GM19455 (cell line): ENCODE measurements around the gene TMSB4X.
"Not testable (repeated sequence)": the region's sequence is repeated elsewhere in the genome, so short reads cannot be mapped to it uniquely, and the experiment has no call there.

Source experiments
- ATAC-seq: cut with Tn5 transposase; IDR thresholded peaks from one replicate; pipeline ENCODE4 v1.9.1; 2021; ENCODE audit not compliant: unreplicated experiment

The TMSB4X gene

DNA sequence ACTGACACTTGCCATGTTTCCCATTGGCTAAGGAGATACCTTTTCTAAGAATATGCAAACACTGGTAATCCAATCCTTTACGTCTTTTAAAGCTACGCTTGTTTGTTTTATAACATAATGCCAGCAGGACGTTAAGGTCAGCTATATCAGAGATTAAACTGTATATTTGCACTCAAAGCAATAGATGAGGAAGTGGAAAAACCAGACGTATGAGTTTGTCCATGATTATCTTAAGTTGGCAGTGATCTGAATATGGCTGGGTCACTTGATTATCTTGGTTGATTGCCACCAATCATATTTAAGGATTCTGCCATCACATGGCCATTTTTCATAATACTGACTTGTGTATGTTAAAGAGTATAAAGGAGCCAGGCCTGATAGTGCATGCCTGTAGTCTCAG, 19.4 kb downstream of the TMSB4X start:
- ATAC-seq: no peak

DNA sequence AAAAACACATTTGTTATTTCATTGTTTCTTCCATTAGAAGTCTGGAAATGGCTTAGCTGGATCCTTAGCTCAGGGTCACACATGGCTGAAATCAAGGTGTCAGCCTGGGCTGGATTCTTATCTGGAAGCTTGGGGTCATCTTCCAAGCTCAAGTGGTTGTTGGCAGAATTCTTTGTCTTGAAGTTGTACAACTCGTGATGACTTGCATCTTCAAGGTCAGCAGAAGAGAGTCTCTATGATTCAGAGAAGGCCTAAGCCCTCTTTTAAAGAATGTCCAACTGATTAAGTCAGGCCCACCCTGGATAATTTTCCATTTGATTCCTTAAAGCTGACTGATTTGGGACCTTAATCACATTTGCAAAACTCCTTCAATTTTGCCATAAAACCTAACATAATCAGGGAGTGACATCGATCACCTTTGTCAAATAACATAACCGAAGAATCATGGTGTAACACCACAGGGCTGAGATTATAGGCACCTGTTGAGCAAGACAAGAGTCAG, 22.1 kb downstream of the TMSB4X start:
- ATAC-seq: no peak

DNA sequence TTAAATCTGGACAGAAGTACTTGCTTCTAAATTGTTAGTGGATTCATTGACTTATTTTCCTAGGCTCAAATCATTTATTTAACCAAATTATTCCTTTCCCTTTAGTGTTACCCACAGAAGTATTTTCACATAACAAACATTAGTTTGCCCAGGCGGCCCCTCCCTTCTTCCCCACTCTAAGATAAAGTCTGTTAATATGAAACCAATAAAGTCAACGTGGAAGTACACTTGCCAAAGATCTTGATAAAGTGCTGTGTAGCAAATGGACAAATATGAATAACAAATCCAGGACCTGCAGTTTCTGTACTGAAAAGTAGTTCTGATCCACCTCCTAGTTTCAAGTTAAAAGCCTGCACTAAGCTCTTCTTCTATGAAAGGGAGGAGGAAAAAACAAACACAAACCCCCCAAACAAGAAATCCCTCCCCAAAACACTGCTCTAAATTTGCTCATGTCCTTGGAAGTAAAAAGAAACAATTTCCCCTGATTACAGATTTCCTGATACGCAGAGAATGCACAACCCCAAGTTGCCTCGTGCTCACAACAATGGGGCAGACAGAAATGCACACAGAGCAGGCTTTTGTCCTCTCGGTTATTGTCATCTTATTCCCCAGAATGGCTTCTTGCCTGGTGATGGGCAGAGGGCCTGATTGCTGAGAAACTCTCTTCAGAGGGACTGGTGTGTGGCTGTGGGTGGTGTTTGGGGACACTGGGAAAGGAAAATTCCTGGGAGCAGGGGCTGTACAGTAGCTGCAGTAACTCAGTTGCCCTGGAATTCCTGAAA, 23.2 kb downstream of the TMSB4X start:
- no peak for ATAC-seq

DNA sequence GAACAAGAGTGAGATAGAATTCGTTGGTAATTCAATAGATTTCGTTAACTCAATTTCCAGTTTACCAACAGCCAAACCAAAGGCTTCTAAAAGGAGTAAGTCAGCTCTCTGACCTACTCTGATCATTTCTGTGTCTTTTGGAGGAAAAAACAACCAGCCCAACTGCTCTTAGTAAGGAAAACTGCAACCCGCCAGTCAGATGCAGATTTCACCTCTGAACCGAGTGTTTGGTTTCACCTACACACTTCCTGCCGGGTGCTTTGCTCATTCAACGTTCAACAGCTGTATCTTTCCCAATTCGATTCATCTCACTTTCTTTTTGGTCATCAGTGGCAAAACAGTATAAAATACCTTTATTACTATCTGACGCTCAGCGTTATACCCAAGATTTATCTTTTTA, 24.5 kb downstream of the TMSB4X start:
- ATAC-seq: peak; percentile 57

DNA sequence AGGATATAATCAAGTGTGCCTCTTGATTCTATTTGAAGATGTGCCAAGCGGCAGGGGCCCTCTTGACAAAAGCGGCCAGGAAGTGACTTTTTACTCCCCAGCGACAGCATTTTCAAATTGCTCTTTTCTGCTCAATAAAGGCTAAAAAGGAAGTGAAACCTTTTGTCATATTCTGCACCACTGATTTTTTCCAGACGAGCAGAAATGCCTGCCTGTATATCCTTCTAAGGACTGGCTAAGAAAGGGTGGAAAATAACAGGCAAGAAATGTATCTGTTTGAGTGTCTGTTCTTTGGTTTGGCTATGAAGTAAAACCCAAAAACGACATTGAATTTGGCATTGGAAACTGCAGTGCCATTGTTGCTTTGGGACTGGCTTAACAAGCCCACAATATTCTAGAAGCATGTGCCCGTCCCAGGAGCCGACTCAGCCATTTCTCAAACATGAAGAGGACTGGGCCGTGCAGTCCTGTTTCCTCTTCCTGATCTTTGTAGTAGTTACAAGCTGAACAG, 25.4 kb downstream of the TMSB4X start:
- no peak for ATAC-seq

DNA sequence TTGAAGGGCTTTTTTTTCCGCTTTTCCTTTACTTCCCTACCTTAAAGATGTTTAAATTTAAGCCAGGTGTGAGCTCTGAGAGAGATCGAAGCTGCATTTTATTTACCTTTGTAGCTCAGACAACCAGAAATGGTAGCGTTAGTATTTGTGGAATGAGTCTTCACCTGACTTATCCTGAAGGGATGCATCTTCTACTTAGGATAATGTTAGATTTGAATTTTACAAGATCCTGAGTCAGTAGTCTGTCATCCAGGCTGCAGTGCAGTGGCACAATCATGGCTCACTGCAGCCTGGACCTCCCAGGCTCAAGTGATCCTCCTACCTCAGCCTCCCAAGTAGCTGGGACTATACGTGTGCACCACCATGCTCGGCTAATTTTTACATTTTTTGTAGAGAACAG, 26.2 kb downstream of the TMSB4X start:
- ATAC-seq: no peak

DNA sequence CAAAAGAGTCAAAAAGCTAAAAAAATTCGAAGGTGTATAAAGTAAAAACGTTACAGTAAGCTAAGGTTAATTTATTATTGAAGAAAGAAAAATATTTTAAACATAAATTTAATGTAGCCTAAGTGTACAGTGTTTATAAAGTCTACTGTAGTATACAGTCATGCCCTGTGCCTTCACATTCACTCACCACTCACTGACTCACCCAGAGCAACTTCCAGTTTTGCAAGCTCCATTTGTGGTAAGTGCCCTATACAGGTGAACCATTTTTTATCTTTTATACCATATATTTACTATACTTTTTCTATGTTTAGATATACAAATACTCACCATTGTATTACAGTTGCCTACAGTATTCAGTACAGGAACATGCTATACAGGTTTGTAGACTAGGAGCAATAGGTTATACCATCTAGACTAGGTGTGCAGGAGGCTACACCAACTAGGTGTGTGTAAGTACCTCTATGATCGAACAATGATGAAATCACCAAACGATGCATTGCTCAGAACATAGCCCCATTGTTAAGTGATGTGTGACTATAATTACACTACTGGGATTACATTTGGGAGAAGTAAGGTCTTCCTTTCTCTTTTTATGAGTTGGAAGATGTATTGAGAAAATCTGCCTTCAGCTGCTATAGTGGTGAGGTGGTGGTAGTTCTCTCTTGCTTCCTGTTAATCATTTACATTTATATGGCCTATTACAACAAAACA, 27.2 kb downstream of the TMSB4X start:
- ATAC-seq: no peak

DNA sequence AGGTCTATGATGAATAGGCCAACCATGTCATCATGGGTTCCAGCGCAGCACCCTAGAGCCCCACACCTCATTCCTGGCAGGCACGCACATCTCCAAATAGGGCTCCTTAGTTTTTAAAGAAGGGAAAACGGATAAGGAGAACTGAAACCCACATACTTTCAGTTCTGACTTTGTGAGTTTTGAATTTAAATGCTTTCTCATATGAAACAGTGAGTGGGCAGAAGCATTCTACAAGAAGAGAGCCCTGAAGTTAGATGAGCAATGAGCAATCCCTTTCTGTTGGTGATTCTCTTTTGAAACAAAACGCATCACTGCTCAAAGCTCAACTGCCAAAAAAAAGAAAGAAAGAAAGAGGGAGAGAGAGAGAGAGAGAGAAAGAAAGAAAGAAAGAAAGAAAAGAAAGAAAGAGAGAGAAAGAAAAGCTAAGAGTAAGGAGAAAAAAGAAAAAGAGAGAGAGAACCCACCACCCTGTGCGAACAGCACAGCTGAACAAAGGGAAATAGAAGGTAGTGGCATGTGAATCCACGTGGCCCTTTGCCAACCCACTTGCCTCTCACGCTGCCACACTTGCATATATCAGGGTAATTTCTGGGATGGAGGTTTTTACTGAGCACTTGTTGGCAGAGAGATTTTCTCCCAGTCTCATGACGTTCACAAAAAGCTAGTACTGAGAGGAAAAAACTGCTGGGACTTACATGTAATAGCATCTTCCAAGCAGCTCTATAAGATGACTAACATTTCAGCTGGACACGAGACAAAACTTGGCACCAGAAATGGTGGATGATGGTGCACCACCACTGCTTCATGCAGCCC, 31.0 kb downstream of the TMSB4X start:
- peak; percentile 53 for ATAC-seq

DNA sequence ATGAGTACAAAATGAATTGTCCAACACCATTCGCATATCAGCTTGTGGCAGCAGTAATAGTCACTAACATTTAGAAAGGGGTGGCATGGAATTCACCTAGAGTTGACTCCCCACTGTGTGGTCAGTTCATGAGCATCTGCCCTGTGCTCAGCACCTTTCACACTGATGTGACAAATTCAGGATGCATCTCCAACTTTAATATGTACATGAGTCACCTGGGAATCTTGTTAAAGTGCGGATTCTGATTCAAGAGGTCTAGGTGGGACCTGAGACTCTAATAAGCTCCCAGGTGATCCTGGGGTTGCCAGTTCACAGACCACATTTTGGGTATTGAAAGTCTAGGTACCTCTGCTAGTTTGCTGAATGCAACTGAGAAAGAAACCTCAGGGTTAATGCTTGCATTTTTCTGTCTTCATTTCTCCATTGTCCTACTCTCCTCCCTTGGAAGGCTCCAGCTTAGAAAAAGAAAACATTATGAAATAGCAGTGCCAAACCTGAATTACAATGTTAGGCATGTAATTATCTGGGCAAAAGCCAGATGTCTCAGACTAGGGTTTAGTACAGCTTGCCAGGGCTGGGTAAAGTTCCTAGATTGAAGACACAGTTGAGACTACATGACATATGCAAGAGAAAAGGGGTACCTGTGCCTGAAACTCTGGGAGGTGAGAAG, 32.7 kb downstream of the TMSB4X start:
- no peak for ATAC-seq

DNA sequence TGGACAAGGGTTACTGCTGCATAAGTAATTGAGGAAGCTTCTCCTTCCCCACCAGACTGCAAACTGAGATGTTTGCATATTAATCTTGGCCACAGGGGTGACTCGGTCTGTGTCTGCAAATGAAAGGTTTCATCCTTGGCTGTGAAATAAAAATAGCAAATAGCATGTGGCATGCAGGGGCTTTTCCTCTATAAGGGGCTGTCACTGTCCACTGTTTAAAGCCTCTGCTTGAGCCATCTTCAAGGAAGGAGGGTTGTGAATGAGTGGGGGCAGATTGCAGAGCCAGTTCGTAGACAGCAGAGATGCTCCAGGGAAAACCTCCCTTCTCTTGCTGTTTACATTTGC, 33.3 kb downstream of the TMSB4X start:
- ATAC-seq: no peak

DNA sequence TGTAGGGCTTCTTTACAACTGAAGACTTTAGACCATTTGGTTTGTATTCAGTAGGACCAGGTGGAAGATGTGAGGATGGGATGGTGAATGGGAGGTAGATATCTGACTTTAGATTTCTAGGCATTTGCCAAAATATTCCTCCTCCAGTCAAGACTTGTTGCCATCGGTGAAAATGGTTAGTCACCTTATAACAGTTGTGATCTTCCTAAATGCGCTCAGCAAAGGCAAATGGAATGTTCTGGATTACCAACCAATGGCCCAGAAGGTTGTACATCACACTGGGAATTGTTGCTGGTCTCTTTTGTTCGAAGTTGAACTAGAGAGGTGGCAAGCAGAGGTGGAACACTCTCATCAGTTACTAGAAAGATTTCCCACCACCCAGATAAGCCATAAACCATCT, 33.9 kb downstream of the TMSB4X start:
- no peak for ATAC-seq

DNA sequence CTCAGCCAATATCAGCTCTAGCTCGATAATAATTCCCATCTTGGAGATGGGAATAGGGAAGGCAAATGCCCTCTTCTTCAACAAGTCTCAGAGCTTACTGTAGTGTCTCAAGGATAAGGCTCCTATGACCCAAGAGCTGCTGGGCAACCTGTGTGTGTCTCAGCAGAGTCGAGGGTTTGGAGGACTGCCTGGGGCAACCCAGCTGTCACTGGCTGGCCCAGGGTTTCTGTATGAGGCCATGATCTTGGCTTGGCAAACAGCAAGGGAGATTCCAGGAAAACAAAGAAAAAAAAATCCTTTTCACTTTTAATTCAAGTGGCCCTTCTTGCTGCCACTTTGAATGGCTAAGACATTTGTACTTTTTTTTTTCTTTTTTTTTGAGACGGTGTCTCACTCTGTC, 34.4 kb downstream of the TMSB4X start:
- no peak for ATAC-seq

DNA sequence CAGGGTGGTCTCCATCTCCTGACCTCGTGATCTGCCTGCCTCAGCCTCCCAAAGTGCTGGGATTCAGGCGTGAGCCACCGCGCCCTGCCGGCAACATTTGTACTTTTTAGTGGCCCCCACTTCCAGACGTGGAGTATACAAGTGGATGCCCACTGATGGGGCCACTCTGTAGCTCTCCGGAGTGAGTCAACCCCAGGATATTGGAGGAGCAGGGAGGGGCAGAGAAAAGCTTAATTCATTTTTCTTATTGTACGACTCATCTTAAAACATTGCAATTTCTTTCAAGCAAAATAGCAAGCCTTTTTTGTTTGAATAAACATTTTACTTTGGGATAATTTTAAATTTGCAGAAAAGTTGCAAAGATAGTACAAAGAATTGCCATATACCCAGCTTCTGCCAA, 34.9 kb downstream of the TMSB4X start:
- ATAC-seq: no peak

DNA sequence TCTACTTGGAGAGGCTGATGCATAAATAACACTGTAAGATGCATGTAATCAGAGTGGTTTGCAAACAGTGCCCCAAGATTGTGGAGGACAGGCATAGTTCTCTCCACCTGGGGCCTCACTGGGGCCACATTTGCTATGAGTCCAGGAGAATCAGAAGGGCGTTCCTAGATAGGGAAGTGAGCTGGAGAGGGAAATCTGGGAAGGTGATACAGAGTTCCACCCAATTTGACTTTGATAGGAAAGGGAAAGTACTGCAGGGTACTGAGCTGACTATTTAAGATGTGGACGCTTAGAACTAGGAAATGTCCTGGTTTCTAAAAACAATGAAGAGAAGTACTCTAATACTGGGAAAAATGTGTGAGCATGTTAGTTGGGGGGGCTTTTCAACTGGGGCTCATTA, 35.6 kb downstream of the TMSB4X start:
- ATAC-seq: no peak

DNA sequence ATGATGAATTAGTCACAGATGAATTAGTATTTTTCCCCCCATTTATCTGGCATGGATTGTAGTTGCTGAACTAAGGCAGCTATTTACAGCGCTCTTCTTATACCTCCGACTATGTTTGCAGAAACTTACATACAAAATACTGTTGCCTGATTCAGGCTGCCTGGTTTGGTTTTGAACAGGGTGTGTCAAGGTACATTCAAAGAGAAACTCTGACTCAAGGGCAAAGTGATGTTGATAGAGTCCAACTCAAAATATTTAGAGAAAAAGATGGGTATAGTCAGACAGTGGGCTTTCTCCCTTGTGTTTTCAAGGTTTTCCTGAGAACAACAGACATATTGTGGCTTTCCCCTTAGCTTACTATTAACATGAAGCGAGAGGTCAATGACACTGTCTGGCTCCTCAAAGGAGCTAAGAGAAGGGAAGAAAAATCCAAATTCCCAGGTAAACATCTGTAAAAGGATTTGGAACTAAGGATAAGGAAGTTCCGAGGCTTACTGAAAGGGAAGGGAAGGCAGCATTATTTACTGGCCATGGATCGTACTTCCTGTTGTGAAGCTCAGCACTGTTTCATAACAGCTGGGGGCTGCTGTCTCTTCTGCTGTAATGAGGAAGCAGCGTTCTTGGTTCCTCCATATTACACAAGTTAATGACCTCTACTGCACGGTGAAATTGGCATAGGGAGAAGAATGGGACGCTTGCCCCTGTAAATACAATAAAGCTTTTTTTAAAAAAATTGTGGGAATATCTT, 38.6 kb downstream of the TMSB4X start:
- peak; percentile 88 for ATAC-seq

DNA sequence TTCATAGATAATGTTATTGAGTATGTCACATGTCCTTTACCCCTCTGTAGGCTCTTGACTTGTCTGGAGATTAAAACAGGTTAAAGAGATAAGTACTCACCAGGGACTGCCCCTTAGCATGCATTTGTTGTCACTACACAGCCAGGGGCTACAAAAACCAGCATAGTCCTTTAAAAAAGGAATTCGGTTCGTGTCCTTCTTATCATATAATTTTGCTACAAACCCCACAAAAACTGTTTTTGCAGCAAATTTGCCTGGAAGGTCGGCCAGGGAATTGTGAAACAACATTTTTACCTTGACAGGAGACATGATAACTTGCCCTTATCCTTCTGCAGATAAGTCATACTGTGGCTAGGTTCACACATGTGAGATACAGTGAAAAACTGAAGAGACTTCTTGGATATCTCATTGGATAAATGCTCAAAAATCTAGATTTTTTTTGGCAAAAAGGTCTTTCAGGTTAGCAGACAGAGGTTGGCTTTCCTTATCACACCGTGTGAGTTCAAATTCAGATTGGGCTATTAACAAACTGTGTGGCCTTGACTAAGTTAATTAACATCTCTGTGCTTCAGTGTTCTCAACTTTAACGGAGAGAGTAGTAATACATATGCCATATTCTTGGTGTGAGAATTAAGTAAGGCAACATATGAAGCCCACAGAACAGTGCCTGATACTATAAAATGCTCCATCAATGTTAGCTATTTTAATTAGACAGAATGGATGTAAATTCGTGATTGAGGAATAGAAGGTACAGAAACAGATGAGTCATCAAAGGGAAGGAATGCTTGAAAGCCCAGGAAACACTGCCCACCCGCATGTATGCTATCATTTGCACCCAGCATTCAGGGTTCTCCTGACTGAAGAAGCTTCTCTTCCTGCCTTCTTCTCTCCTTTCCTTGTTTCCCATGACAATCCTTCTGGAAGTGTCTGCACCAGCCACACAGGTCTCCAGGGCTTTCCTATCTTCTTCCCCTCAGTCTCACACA, 39.5 kb downstream of the TMSB4X start:
- peak; percentile 34 for ATAC-seq

DNA sequence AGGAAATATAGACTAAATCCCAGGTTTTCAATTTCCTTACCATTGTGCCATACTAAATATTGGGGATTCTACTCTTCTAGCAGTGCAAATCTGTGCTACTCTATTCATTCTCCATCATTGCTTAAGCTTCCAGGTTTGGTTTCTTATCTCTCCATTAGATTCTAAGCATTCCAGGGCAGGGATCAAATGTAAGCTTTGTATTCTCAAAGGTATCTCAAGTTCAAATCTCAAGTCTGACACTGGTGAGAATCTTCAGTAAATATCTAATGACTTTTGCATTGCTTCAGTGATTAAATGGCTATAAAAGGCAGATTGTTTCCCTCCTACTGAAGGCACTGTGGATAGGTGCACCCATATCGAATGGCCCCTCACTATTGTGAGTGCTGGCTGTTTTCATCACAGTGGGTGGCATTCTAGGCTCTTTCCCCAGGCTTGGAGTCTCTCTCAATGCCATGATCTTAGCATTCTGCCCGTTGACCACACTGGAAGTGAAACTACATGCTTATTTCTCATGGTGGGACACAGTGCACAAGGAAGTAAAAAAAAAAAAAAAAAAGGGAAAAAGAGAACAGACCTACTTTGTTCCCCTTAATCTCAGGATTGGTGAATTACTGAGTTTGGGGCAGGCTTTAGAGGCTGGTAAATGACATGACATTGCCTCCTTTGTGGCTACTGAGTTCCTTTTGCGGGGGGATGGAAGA, 40.8 kb downstream of the TMSB4X start:
- no peak for ATAC-seq

DNA sequence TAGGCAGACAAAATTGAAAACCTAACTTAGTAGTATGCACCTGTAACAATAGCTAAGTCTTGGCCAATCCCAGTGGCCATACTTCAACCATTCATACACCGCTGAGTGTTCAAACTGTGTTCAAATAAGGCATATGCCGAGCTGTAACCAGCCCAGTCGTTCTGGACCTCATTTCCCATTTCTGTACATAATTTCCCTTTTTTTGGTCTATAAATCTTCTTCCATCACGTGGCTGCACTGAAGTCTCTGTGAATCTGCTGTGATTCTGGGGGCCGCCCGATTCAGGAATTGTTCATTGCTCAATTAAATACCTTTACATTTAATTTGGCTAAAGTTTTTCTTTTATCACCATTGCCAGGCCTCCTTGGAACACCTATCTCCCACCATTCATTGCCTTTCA, 41.8 kb downstream of the TMSB4X start:
- ATAC-seq: not testable (repeated sequence)
